Colonic mucosa (tissue), 4 donors: Measurements from ENCODE around the gene ATG16L1. TPM values are rescaled to one million over a fixed set of nuclear protein-coding genes. Genes with fewer than 3 reads are reported as not detected.

Experiments
- DNase-seq: peaks from one replicate; pipeline ENCODE4 v3.0.0-alpha.2; 2020
- H3K27ac ChIP-seq: fragments of 200-600 bp; one replicate; pipeline ENCODE4 v1.8.0; 2021
- H3K27me3 ChIP-seq: fragments of 200-600 bp; one replicate; pipeline ENCODE4 v1.8.0; 2021
- H3K36me3 ChIP-seq: fragments of 200-600 bp; one replicate; pipeline ENCODE4 v1.8.0; 2021
- H3K4me1 ChIP-seq: fragments of 200-600 bp; one replicate; pipeline ENCODE4 v1.8.0; 2021; ENCODE audit warnings: mild to moderate bottlenecking
- H3K4me3 ChIP-seq: fragments of 200-600 bp; one replicate; pipeline ENCODE4 v1.8.0; 2021
- H3K9ac ChIP-seq, 2 donors: one replicate each; pipeline ENCODE4 v1.7.0; 2013; ENCODE audit warnings: control low read depth in 2 of 2, low read depth in 2 of 2, low read length in 2 of 2
- H3K9me3 ChIP-seq: fragments of 200-600 bp; one replicate; pipeline ENCODE4 v1.8.0; 2021
- intact Hi-C: fragments of 100-400 bp; cut with DNase I; formaldehyde crosslinking; loops from one replicate; pipeline ENCODE4 v1.14.1; 2022
- total RNA-seq, 2 donors: library from RNA; stranded (reverse); fragmentation: NEBNext Ultra II Directional in 1 of 2; extraction: Animal tissue kit (Norgen Biotek cat#: 25700) in 1 of 2; gene quantifications; one replicate each; pipeline ENCODE4 v1.2.1, GENCODE V29; 2021
- TF ChIP-seq, protein P1 (sequence below): fragments of 200-600 bp; IDR thresholded peaks from one replicate; pipeline ENCODE4 v1.8.0; 2022; ENCODE audit warnings: antibody characterized with exemption, mild to moderate bottlenecking
- donor health status: healthy.
- donor health status: DM: no; HTN: no; CAD: no.
- donor health status: DM: no; HTN: no; CAD: no.

Gene ATG16L1
- total RNA-seq, 2 donors from 2014 or later = 32.1 to 36.3 TPM

DNA sequence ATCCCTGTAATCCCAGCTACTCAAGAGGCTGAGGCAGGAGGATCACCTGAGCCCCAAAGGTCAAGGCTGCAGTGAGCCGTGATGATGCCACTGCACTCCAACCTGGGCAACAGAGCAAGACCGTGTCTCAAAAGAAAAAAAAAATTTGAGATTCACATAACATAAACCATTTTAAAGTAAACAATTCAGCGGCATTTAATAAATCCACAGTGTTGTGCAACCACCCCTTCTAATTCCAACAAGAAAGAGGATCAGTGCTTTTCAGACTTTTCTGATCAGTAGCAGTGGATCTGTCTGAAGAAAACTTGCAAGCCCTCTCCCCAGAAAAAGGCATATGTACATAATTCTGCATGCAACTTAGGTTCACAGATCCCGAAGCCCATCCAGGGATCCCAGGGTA, 48.9 kb downstream of the ATG16L1 start:
- intact Hi-C loops = no loop called here
- no peak overlapping the region for H3K9ac ChIP-seq
- no peak overlapping the region for H3K27ac ChIP-seq
- H3K9me3 ChIP-seq = no peaks in the 10 kb centered on the region
- H3K27me3 ChIP-seq = no peaks in the 10 kb centered on the region
- no peaks in the 10 kb centered on the region for H3K4me1 ChIP-seq
- no peak overlapping the region for H3K4me3 ChIP-seq
- TF ChIP-seq, protein P1, sequence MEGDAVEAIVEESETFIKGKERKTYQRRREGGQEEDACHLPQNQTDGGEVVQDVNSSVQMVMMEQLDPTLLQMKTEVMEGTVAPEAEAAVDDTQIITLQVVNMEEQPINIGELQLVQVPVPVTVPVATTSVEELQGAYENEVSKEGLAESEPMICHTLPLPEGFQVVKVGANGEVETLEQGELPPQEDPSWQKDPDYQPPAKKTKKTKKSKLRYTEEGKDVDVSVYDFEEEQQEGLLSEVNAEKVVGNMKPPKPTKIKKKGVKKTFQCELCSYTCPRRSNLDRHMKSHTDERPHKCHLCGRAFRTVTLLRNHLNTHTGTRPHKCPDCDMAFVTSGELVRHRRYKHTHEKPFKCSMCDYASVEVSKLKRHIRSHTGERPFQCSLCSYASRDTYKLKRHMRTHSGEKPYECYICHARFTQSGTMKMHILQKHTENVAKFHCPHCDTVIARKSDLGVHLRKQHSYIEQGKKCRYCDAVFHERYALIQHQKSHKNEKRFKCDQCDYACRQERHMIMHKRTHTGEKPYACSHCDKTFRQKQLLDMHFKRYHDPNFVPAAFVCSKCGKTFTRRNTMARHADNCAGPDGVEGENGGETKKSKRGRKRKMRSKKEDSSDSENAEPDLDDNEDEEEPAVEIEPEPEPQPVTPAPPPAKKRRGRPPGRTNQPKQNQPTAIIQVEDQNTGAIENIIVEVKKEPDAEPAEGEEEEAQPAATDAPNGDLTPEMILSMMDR = no peak
- DNase-seq = no peak
- no peaks in the 10 kb centered on the region for H3K36me3 ChIP-seq

- H3K27ac ChIP-seq = no peak overlapping the region
These were observed 49.8 kb downstream of the ATG16L1 start for GRCh38 chr2:233301248-233301647.

DNA sequence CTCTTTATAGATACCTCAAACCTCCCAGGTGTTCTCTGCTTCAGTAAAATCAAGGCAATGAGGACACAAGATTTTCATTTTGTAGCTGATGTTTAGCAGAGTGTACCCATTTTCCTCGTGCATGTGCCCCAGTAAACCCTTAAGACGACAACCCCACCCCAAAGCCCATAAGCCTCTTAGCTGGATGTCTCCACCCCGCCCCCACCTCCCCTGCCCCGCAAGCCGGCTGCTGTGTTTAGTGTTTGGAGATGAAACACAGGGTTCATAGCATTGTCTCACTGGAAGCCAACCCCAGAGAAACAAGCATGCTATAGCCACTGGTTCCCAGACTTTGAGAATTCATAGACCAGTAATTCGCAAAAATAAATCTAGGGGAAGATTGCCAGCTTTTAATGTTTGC, 50.3 kb downstream of the ATG16L1 start:
- Histone ChIP-seq H3K9ac (no peak overlapping the region), H3K27me3 (no peaks in the 10 kb centered on the region), H3K27ac (no peak overlapping the region), H3K4me3 (no peak overlapping the region), H3K36me3 (no peaks in the 10 kb centered on the region), H3K4me1 (no peaks in the 10 kb centered on the region), H3K9me3 (no peaks in the 10 kb centered on the region)
- TF ChIP-seq, protein P1 = no peak
- intact Hi-C loops = no loop called here
- no peak for DNase-seq

More at GRCh38 chr2:233301248-233301647, 49.8 kb downstream of the ATG16L1 start:
- no peak overlapping the region for H3K9ac ChIP-seq
- H3K36me3 ChIP-seq = no peaks in the 10 kb centered on the region
- no peaks in the 10 kb centered on the region for H3K27me3 ChIP-seq
- no peaks in the 10 kb centered on the region for H3K9me3 ChIP-seq
- TF ChIP-seq, protein P1 = no peak
- H3K4me1 ChIP-seq = no peaks in the 10 kb centered on the region
- intact Hi-C loops = no loop called here
- H3K4me3 ChIP-seq = no peak overlapping the region
- DNase-seq = no peak

- Histone ChIP-seq H3K4me3 (no peak overlapping the region), H3K9ac (no peak overlapping the region), H3K27me3 (no peaks in the 10 kb centered on the region), H3K9me3 (no peaks in the 10 kb centered on the region), H3K4me1 (no peaks in the 10 kb centered on the region), H3K36me3 (no peaks in the 10 kb centered on the region), H3K27ac (no peak overlapping the region)
- TF ChIP-seq, protein P1 = no peak
- intact Hi-C loops = no loop called here
- DNase-seq = no peak
These were observed 51.8 kb downstream of the ATG16L1 start for GRCh38 chr2:233303252-233303651.

DNA sequence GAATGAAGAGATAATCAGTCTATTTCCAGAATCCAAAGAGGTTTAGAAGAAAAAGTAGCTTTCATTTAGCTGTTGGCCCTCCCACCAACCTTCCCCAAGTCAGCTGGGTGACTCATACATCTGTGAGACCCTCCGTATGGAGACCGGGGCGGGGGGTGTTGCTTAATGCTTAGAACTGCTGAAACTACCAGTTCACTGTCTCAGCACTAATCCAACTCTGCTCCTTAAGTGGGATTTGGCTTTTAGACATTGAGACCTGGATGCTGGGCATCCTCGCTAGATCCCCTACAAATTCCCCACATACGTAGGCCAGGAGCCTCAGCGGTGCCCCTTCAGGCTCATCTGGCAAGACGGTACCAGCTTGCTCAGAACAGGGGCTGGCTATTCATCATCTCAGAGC, 56.1 kb downstream of the ATG16L1 start, which contains the start of gene SAG:
TSS of gene SAG (plus strand) at position 252 of the 400 bp plus-strand sequence. CDS start 1,374 bp downstream, outside the sequence.
- Histone ChIP-seq H3K27me3 (no peaks in the 10 kb centered on the region), H3K9me3 (no peaks in the 10 kb centered on the region), H3K4me3 (no peak within 1 kb of the TSS), H3K4me1 (no peaks in the 10 kb centered on the region), H3K27ac (no peak within 1 kb of the TSS), H3K36me3 (no peaks in the 10 kb centered on the region), H3K9ac (no peak within 1 kb of the TSS)
- intact Hi-C loops = no loop called here
- no peak for DNase-seq
- TF ChIP-seq, protein P1 = no peak
